HG03342 (cell line): Measurements from ENCODE around the gene CREBBP.

Experiments
- ATAC-seq: cut with Tn5 transposase; IDR thresholded peaks from one replicate; pipeline ENCODE4 v1.9.1; 2021; ENCODE audit warnings: mild to moderate bottlenecking, moderate library complexity; ENCODE audit not compliant: unreplicated experiment

Gene CREBBP

DNA sequence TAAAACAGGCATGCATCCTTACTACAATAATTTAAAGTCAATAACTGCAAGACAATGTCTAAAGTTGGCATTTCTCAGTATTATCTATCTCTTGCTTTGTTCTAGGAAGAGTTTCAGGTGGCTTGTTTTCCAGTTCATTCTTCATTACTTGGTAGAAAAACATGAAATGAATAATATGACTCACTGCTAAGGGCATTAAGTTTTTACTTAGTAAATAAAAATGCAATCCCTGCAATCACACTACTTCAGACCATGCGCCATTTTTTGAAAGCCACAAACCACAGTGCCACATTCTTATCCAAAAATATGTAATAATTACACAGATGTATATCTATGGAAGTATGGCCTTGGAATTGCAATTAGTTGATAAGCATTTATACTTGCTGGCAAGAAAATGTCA lies 55.4 kb downstream of the CREBBP start:
- no peak for ATAC-seq

DNA sequence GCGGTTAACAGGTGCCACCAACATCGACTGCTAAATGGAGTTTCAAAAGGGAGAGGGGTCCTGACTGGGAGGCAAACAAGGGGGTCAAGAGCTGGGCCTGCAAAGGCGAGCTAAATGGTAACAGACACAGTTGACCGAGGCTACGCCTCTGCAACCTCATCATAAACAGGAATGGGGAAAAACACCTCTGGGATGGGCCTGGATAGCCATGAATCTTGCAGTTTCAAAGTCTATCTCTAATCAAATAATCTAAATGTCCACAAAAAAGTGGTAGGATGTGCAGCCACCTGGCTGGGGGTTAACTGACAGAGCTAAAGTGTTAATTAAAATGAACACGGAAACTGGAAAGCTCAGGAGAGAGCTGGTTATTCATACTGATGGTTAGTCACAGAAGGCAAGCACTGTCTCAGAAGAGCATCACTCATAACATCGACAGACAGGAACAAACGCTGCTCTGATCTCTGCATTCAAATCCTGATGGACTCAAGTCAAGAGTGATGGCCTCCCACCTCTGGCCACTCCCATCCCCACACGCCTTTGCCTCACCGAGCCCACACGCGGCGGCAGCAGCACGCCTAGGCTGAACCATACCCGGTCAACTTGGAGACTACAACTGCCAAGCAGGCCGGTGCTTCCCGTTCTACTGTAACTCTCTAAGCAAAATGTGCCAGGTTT lies 56.3 kb downstream of the CREBBP start:
- no peak for ATAC-seq

- no peak for ATAC-seq
These were observed 57.1 kb downstream of the CREBBP start for GRCh38 chr16:3823427-3823826.

DNA sequence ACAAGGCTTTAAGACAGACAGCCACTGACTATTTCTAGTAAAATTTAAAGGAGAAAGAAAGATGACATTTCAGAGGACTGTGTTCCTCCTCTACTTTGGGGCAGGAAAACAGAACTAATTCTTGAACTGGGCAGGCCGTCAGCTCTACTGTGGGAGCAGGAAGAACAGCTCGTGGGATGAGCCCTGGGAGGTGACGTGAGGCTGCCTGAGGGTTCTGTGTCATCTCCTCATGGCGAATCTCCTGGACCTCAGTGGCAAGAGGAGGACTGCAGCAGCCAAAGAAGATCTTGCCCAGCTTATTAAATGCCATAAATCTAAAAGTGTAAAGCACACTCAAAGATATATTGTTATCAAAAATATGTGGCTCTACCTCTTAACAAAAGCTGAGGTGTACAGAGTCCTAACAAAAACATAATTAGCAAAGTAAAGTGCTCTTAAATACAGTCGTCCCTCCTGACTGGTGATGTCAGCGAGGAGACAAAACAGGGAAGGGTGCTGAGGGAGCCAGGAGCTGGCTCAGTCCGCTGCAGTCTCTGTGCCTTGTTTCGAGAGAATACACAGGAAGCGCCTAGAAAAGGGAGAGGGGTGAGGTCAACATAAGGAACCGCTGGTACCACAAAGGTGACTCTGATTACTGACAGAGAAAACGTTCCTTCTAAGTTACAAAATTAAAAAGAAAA lies 58.0 kb downstream of the CREBBP start:
- ATAC-seq: no peak

GRCh38 chr16:3821184-3821583 lies 59.3 kb downstream of the CREBBP start:
- no peak for ATAC-seq

GRCh38 chr16:3819746-3820724 lies 60.5 kb downstream of the CREBBP start:
- no peak for ATAC-seq

- ATAC-seq: no peak
These were observed 61.4 kb downstream of the CREBBP start for GRCh38 chr16:3819175-3819527.

DNA sequence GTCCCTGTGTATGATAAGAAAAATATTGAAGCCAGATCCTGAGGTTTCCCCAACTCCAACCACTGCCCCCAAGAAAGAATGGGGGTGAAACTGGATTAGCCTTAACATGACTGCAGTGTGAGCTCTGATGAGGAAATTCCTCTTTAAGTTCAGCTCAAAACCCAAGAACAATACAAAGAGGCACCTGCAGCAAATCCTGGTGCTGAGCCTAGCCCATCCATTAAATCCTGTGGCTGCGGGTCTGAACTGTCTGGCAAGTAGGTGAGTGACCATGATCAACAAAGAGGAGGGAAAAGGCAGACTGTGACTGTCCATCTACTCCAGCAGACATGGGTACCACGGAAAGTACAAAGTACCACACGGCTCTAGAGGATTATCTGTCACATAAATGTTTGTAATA lies 64.2 kb downstream of the CREBBP start:
- no peak for ATAC-seq

DNA sequence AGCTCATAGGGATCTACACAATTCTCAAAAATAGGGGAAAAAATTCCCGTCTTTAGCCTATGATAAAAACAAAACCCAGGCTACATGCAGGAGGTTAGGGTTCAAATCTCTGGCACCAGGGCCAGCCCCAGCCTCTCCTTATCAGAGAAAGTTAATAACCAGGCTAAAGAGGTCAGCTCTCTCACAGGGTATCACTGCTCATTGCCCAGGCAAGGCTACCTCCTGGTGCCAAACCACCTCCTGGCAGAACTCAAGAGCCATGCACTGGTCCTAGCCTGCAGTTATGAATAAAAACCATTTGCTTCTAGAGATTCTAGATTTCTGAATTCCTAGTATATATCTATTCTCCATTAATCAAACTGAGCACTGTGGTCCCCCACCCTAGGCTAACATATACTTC lies 65.8 kb downstream of the CREBBP start:
- ATAC-seq: no peak

DNA sequence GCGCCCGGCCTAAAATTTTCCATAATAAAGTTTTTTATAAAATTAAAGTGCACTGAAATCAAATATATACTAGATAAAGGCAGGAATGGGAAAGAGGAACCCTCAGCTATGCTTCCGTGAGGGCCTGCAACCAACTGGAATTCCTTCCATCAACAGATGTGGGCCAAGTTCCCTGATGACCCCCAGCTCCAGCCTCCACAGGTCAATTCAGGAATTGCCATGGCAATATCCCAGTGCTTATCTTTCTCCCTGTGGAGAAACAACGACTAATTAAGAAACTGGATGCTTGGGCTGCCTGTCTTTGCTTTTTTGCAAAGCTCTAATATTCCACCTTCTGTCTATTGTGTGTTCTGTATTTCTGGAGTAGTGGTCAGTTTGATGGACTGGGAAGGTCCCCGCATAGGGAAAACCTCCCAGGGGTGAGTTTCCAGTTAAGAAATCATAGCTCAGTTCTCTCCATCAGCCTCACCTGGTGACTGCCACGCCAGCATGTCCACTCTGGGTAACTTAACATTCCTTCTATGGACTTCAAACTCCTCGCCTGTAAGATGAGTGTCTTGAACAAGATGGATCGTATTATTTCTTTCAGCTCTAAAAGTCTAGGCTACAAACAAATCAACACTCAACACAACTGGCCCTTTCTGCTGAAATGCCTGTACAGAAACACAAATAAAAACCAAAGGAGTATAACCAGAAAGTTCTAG lies 67.9 kb downstream of the CREBBP start:
- no peak for ATAC-seq

DNA sequence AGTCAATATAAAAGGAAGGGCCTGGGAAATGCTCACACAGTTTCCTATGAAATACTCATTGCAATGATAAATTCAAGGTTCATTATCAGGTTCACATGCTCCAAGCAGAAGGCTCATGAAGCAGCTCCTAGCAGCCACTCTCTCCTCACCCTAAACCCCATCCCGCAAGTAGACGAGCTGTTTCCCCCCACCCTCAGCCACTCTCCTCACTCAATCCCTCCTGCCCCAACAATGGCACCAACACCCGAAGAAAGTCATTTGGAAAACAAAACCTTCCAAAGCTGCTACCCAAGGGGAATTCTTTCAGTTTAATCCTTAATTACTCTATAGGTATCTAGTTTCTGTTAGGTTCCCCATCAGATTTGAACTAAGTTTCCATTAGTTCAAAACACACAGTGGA lies 69.7 kb downstream of the CREBBP start:
- ATAC-seq: no peak

- no peak for ATAC-seq
These were observed 70.3 kb downstream of the CREBBP start for GRCh38 chr16:3810198-3810664.

DNA sequence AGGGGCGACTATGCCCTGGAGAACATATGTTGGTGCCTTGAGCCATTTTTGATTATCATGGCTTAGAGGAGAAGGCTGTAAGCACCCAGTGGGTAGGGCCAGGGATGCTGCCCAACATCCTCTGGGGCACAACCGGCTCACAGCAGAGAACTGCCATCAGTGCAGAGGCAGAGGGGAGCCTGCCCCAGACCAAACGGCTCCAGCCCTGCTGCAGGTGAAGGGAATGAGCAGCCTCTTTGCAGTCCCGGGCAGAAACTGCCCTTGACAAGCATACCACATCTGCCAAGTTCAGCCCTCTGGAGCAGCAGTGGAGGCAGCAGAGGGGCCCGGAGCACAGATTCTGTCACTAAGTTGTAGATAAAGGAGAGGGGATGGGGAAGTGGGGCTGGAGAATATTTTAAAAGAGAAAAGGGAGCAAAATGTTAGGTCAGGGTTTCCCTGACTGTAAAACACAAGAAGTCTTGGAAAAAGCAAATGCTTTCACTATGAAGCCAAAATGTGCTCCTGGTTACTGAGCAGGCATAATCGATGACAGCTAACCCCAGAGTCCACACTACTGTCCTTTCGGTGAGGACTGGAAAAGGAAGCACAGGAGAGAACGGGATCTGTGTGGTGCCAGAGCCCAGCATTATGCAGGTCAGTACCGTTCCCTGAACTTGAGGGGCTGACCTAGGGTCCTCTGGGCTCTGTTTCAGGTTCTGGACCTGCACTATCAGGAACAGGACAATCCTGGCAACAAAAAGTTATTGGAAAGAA lies 72.0 kb downstream of the CREBBP start:
- ATAC-seq: no peak

DNA sequence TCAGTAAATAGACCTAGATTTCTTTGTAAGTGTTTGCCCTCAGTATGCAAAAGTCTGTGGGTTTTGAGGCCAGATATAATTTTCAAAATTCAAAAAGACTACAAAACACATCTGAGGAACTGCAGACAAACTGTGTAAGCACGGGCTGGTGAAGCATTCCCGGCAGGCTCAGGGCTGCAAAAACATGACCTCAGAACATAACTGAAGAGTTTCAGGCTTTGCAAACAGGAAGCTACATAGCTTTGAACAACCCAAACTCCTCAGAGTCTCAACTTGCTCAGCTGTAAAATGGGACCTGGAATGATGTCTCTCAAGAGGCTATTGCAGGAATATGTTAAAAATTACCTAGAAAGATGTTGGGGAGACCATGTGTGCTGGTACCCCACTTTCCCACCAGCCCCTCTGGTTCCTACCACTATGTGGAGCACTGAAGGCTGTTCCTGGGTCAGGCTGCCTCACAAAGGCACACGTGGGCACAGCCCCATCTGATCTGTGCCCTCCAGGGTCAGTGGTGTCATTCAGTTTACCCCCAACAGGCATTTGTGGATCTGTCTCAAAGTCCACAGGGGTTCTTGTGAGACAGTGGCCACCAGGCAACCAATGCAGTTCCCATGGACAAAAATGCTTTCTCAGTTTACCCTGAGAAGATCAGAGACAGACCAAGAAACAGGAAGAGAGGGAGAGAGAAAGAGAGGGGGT lies 72.9 kb downstream of the CREBBP start:
- ATAC-seq: no peak

- ATAC-seq: no peak
These were observed 76.0 kb downstream of the CREBBP start for GRCh38 chr16:3804426-3805016.

GRCh38 chr16:3800477-3801270 lies 79.8 kb downstream of the CREBBP start:
- ATAC-seq: no peak

DNA sequence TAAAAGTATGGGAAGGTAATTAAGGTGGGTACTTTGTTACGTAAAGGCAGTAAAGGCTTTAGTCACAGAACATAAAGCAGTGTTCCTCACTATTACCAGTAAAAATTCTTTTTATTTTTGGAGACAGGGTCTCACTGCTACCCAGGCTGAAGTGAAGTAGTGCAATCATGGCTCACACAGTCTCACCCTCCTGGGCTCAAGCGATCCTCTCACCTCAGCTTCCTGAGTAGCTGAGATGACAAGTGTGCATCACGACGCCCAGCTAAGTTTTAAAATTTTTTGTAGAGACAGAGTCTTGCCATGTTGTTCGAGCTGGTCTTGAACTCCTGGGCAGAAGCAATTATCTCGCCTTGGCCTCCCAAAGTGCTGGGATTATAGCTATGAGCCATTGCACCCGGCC lies 80.5 kb downstream of the CREBBP start:
- ATAC-seq: no peak

- ATAC-seq: no peak
These were observed 81.2 kb downstream of the CREBBP start for GRCh38 chr16:3799354-3799753.
